ENCODE data around the gene BMPER. TPM values are rescaled to one million over a fixed set of nuclear protein-coding genes. Genes with fewer than 3 reads are reported as not detected.

Gene BMPER
- total RNA-seq, 1 donor from 2014 or later = 10.2 TPM

- TF ChIP-seq, protein P1, sequence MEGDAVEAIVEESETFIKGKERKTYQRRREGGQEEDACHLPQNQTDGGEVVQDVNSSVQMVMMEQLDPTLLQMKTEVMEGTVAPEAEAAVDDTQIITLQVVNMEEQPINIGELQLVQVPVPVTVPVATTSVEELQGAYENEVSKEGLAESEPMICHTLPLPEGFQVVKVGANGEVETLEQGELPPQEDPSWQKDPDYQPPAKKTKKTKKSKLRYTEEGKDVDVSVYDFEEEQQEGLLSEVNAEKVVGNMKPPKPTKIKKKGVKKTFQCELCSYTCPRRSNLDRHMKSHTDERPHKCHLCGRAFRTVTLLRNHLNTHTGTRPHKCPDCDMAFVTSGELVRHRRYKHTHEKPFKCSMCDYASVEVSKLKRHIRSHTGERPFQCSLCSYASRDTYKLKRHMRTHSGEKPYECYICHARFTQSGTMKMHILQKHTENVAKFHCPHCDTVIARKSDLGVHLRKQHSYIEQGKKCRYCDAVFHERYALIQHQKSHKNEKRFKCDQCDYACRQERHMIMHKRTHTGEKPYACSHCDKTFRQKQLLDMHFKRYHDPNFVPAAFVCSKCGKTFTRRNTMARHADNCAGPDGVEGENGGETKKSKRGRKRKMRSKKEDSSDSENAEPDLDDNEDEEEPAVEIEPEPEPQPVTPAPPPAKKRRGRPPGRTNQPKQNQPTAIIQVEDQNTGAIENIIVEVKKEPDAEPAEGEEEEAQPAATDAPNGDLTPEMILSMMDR (conservative IDR thresholded peaks at IDR 0.05) = no peak
- no peaks in the 10 kb centered on the region for H3K9me3 Mint-ChIP-seq
- DNase-seq (ENCODE audit: extremely low spot score, unreplicated experiment) = no peak
- H3K36me3 Mint-ChIP-seq = peaks cover 3% of the 10 kb centered on the region
- no peak overlapping the region for H3K27ac Mint-ChIP-seq
- H3K27me3 Mint-ChIP-seq = no peaks in the 10 kb centered on the region
- no peaks in the 10 kb centered on the region for H3K4me1 Mint-ChIP-seq (ENCODE audit: unreplicated experiment)
- H3K4me3 Mint-ChIP-seq = no peak overlapping the region
Observed at GRCh38 chr7:34080513-34080912, 175.2 kb downstream of the BMPER start.

GRCh38 chr7:34081935-34082334 is 176.6 kb downstream of the BMPER start:
- Mint-ChIP-seq H3K36me3 (peaks cover 3% of the 10 kb centered on the region), H3K9me3 (no peaks in the 10 kb centered on the region), H3K27ac (no peak overlapping the region), H3K4me3 (no peak overlapping the region), H3K27me3 (no peaks in the 10 kb centered on the region), H3K4me1 (ENCODE audit: unreplicated experiment) (no peaks in the 10 kb centered on the region)
- TF ChIP-seq, protein P1 (conservative IDR thresholded peaks at IDR 0.05) = no peak
- no peak for DNase-seq (ENCODE audit: extremely low spot score, unreplicated experiment)

GRCh38 chr7:34083440-34083839 is 178.1 kb downstream of the BMPER start:
- no peaks in the 10 kb centered on the region for H3K4me1 Mint-ChIP-seq (ENCODE audit: unreplicated experiment)
- peaks cover 3% of the 10 kb centered on the region for H3K36me3 Mint-ChIP-seq
- no peak overlapping the region for H3K27ac Mint-ChIP-seq
- no peak overlapping the region for H3K4me3 Mint-ChIP-seq
- no peak for DNase-seq (ENCODE audit: extremely low spot score, unreplicated experiment)
- H3K9me3 Mint-ChIP-seq = no peaks in the 10 kb centered on the region
- H3K27me3 Mint-ChIP-seq = no peaks in the 10 kb centered on the region
- TF ChIP-seq, protein P1 (conservative IDR thresholded peaks at IDR 0.05) = no peak

DNA sequence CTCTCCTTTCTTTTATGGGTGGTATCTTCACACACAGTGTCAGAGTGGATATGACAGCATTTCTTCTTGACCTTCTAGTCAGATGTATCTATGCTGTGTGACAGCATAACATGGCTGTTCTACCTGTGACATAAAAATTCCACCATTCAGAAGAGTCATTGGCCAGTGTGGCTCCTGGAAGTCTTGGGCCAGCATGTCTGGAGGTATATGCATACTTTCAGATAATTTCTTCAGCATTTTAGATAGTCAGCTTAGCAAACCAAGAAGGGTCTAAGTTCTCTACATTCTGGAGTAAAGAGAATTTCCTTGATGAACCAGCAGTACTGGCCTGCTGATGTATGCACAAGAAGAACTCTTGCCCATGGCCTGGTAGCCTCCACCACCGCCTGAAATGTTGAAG is 179.3 kb downstream of the BMPER start:
- TF ChIP-seq, protein P1 (conservative IDR thresholded peaks at IDR 0.05) = no peak
- Mint-ChIP-seq H3K9me3 (no peaks in the 10 kb centered on the region), H3K27me3 (no peaks in the 10 kb centered on the region), H3K36me3 (no peaks in the 10 kb centered on the region), H3K27ac (no peak overlapping the region), H3K4me3 (no peak overlapping the region), H3K4me1 (ENCODE audit: unreplicated experiment) (no peaks in the 10 kb centered on the region)
- no peak for DNase-seq (ENCODE audit: extremely low spot score, unreplicated experiment)

DNA sequence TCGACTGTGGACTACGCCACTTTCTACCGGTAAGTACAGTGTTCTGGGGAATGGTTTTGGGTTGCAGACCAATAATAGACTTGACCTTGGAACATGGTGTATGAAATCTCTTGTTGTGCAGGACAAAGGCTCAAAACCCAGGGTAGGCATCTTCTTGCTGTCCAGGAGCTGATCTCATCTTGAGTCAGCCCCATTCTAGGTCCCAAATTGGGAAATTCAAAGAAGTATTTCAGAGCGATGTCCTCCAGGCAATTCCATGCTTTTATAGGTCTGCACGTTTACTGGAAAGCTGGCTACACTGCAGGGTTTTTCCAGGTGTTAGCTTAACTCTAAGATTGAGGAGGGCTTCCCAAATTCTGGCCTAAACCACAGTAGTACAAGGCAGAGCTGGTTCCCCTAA is 180.7 kb downstream of the BMPER start:
- DNase-seq (ENCODE audit: extremely low spot score, unreplicated experiment) = no peak
- Mint-ChIP-seq H3K27me3 (no peaks in the 10 kb centered on the region), H3K4me3 (no peak overlapping the region), H3K4me1 (ENCODE audit: unreplicated experiment) (peaks cover 4% of the 10 kb centered on the region), H3K27ac (no peak overlapping the region), H3K36me3 (no peaks in the 10 kb centered on the region), H3K9me3 (no peaks in the 10 kb centered on the region)
- TF ChIP-seq, protein P1 (conservative IDR thresholded peaks at IDR 0.05) = no peak

- Mint-ChIP-seq H3K27ac (no peak overlapping the region), H3K36me3 (no peaks in the 10 kb centered on the region), H3K4me3 (no peak overlapping the region), H3K27me3 (no peaks in the 10 kb centered on the region), H3K4me1 (ENCODE audit: unreplicated experiment) (peaks cover 4% of the 10 kb centered on the region), H3K9me3 (no peaks in the 10 kb centered on the region)
- TF ChIP-seq, protein P1 (conservative IDR thresholded peaks at IDR 0.05) = no peak
- no peak for DNase-seq (ENCODE audit: extremely low spot score, unreplicated experiment)
Observed at GRCh38 chr7:34086981-34087380, 181.6 kb downstream of the BMPER start.
